GM12878 (cell line): ENCODE measurements around the gene SAPCD2. TPM values are rescaled to one million over a fixed set of nuclear protein-coding genes. Genes with fewer than 3 reads are reported as not detected.

ENCODE experiments used
- ATAC-seq: fragments of 200-7000 bp; cut with Tn5 transposase; 3 replicates; pipeline ENCODE4 v1.9.1; 2020; ENCODE audit warnings: mild to moderate bottlenecking, moderate library complexity
- BruUV-seq: library from RNA; stranded (reverse); fragments of 400-500 nt; replicated peaks from 2 replicates; lab custom pipeline; 2021; lab: Mats Ljungman, UMichigan
- CTCF ChIA-PET: fragments of 300-600 bp; sonication (Branson Sonifier 250); formaldehyde crosslinking; extraction: SDS; loops from one replicate; lab custom pipeline; 2021; ENCODE audit warnings: inconsistent platforms; lab: Yijun Ruan, JAX
- POLR2A ChIA-PET: fragments of 350-600 bp; formaldehyde crosslinking; extraction: SDS; loops from one replicate; lab custom pipeline; 2021; ENCODE audit warnings: inconsistent platforms; lab: Charles Lee
- RAD21 ChIA-PET: fragments of 300-600 bp; sonication (Branson Sonifier 250); formaldehyde crosslinking; loops from one replicate; lab custom pipeline; 2023; ENCODE audit warnings: antibody characterized with exemption; ENCODE audit not compliant: unreplicated experiment; lab: Charles Lee
- SMC1A ChIA-PET: fragments of 300-600 bp; sonication (Branson Sonifier 250); formaldehyde crosslinking; loops from one replicate; lab custom pipeline; 2023; ENCODE audit not compliant: unreplicated experiment, uncharacterized antibody; lab: Charles Lee
- DNase-seq: peaks from one replicate; pipeline ENCODE4 v3.0.0-alpha.2; 2011; ENCODE audit warnings: low read depth, low spot score
- FAIRE-seq: peaks from 3 replicates; lab custom pipeline; 2011; peaks lifted over from hg19 to GRCh38; lab: Jason Lieb, UNC
- H2AFZ ChIP-seq: 2 replicates; pipeline ENCODE4 v1.6.0; 2011; ENCODE audit warnings: low read depth, low read length, control low read depth; ENCODE audit not compliant: control insufficient read depth
- H3K27ac ChIP-seq: 2 replicates; pipeline ENCODE4 v1.5.1; 2011; ENCODE audit warnings: control low read depth; ENCODE audit not compliant: control insufficient read depth, insufficient read depth
- H3K27me3 ChIP-seq, 2 experiments: replicated peaks in 1 of 2; 2 replicates each; pipeline versions ENCODE4 v1.6.0 to v1.6.1; 2011; ENCODE audit warnings: low read length in 1 of 2; ENCODE audit not compliant: control insufficient read depth in 2 of 2, insufficient read depth in 2 of 2
- H3K36me3 ChIP-seq, 2 experiments: 2 replicates each; pipeline ENCODE4 v1.5.1; 2011; ENCODE audit warnings: low read length in 1 of 2; ENCODE audit not compliant: control insufficient read depth in 2 of 2, insufficient read depth in 2 of 2
- H3K4me1 ChIP-seq: 2 replicates; pipeline ENCODE4 v1.6.1; 2011; ENCODE audit warnings: mild to moderate bottlenecking, low read length, moderate library complexity, mixed read lengths; ENCODE audit not compliant: control insufficient read depth, insufficient read depth
- H3K4me2 ChIP-seq: 2 replicates; pipeline ENCODE4 v1.6.0; 2011; ENCODE audit warnings: control low read depth; ENCODE audit not compliant: control insufficient read depth, insufficient read depth
- H3K4me3 ChIP-seq: fragments of 200-600 bp; sonication (generic); 2 replicates; pipeline ENCODE4 v1.5.1; 2016
- H3K79me2 ChIP-seq: 2 replicates; pipeline ENCODE4 v1.6.0; 2011; ENCODE audit warnings: low read length; ENCODE audit not compliant: control insufficient read depth, insufficient read depth
- H3K9ac ChIP-seq: 2 replicates; pipeline ENCODE4 v1.8.0; 2011; ENCODE audit warnings: low read length, control low read depth, mixed read lengths; ENCODE audit not compliant: control insufficient read depth, insufficient read depth
- H3K9me3 ChIP-seq: replicated peaks from 3 replicates; pipeline ENCODE4 v1.5.1; 2011; ENCODE audit warnings: mild to moderate bottlenecking, low read length; ENCODE audit not compliant: control insufficient read depth, insufficient read depth
- H4K20me1 ChIP-seq: 2 replicates; pipeline ENCODE4 v1.6.0; 2011; ENCODE audit not compliant: control insufficient read depth, insufficient read depth
- CEBPZ ChIP-seq: fragments of 150-350 bp; IDR thresholded peaks from 2 replicates; pipeline ENCODE4 v1.6.1; 2016; ENCODE audit warnings: low read depth, low read length
- E2F4 ChIP-seq: IDR thresholded peaks from 2 replicates; pipeline ENCODE4 v1.6.1; 2012; ENCODE audit warnings: low read depth, low read length, improper control_type of control experiment
- HDAC2 ChIP-seq: fragments of 200-600 bp; sonication (generic); IDR thresholded peaks from 2 replicates; pipeline ENCODE4 v1.6.1; 2017
- HSF1 ChIP-seq: fragments of 150-350 bp; IDR thresholded peaks from 2 replicates; pipeline ENCODE4 v1.6.1; 2014; ENCODE audit warnings: mild to moderate bottlenecking, low read depth, low read length
- NBN ChIP-seq: fragments of 450-650 bp; IDR thresholded peaks from 2 replicates; pipeline ENCODE4 v1.6.1; 2016
- PKNOX1 ChIP-seq: fragments of 450-650 bp; IDR thresholded peaks from 2 replicates; pipeline ENCODE4 v1.6.1; 2016; ENCODE audit warnings: mild to moderate bottlenecking
- SREBF1 ChIP-seq: IDR thresholded peaks from 2 replicates; pipeline ENCODE4 v1.6.1; 2012; ENCODE audit warnings: mild to moderate bottlenecking, low read length
- ZBTB11 ChIP-seq: fragments of 450-650 bp; formaldehyde crosslinking; IDR thresholded peaks from 2 replicates; pipeline ENCODE4 v1.5.0; 2022; ENCODE audit warnings: mild to moderate bottlenecking, missing genetic modification characterization
- ZNF217 ChIP-seq: fragments of 450-650 bp; IDR thresholded peaks from 2 replicates; pipeline ENCODE4 v1.6.1; 2017; ENCODE audit warnings: antibody characterized with exemption, mild to moderate bottlenecking
- WGBS: methylation state at CpG from one replicate; pipeline ENCODE4 v1.1.6; 2016; ENCODE audit warnings: low lambda C conversion rate; ENCODE audit not compliant: insufficient replicate concordance, insufficient coverage; ENCODE audit errors: missing lambda C conversion rate; 5-methylcytosine and 5-hydroxymethylcytosine counted together
- in situ Hi-C: fragments of 300-500 bp; cut with MboI; formaldehyde crosslinking; loops from 9 replicates; pipeline ENCODE4 v1.14.3; 2018; ENCODE audit warnings: mixed read lengths
- intact Hi-C: fragments of 100-400 bp; cut with micrococcal nuclease; formaldehyde crosslinking; loops from one replicate; pipeline ENCODE4 v1.14.2; 2022; ENCODE audit not compliant: unreplicated experiment
- polyA plus RNA-seq, 11 experiments: library from polyadenylated mRNA; depleted of rRNA in 4 of 11; unstranded in 6 of 11; stranded (reverse) in 5 of 11; fragments of >200 nt; fragmentation: Nextera tagmentation in 4 of 11; fragmentation: Illumina TruSeq in 1 of 11; extraction: Ambion mirVana in 4 of 11; extraction: Trizol in 1 of 11; gene quantifications; 1 replicate in 1 of 11; 2 replicates in 10 of 11; pipeline versions ENCODE4 v1.2.1 to v1.2.3, GENCODE V29; 2011 to 2016; ENCODE audit warnings: inconsistent platforms in 2 of 11, missing spikeins in 2 of 11, low read depth in 1 of 11
- total RNA-seq, 4 experiments: library from RNA; depleted of rRNA in 3 of 4; stranded (reverse); fragments of >200 nt in 3 of 4; fragmentation: Illumina TruSeq in 1 of 4; extraction: Trizol in 1 of 4; gene quantifications; 2 replicates each; pipeline versions ENCODE4 v1.2.1 to v1.2.3, GENCODE V29; 2013 to 2021

Gene SAPCD2
- total and polyA plus RNA-seq, 10 of the 15 experiments (the other 5 are each of a cell fraction or from before 2014, with no cell fraction given) = 1.6 to 35.2 (median 7.2) TPM

GRCh38 chr9:137116027-137116507, 45.7 kb upstream of the SAPCD2 start (continued):
- TF ChIP-seq HSF1 = no peak

GRCh38 chr9:137115394-137116026, 45.2 kb upstream of the SAPCD2 start:
- BruUV-seq = no TSS peak
- no peak overlapping the region for H2AFZ ChIP-seq
- in situ Hi-C loops = no loop called here
- ATAC-seq (no peak), DNase-seq (no peak), FAIRE-seq (no peak)
- ChIA-PET RAD21 (interaction anchor here (0.7 to 1.4 kb wide), 9 partner anchors 20 to 121 kb away, joined by 3 to 9 read pairs (median 4); partner anchors contain the start of genes MAN1B1 and RNF224), POLR2A (interaction anchor here (1.1 to 1.5 kb wide), 4 partner anchors 12 to 119 kb away, joined by 3 to 16 read pairs (median 4); partner anchors contain the start of gene MAN1B1), CTCF (interaction anchor here (0.6 to 1.8 kb wide), 7 partner anchors 20 to 167 kb away, joined by 3 to 7 read pairs (median 6); partner anchors contain the start of gene RNF224), SMC1A (interaction anchor here (0.8 to 1.3 kb wide), 5 partner anchors 18 to 112 kb away, joined by 3 to 5 read pairs (median 3); partner anchors contain the start of gene RNF224)
- intact Hi-C loops = loop anchor here (5.0 kb wide), 2 partner anchors 37 to 48 kb away; no protein-coding TSS in a partner anchor
- peak overlapping the region; percentile 82; the same call in 1 of the 2 replicates for H3K4me2 ChIP-seq
- H3K4me1 ChIP-seq = peaks cover 6% of the 10 kb centered on the region
- no peaks in the 10 kb centered on the region for H3K9me3 ChIP-seq
- no peak overlapping the region for H3K27ac ChIP-seq
- H3K9ac ChIP-seq = no peak overlapping the region; the same call in 1 of the 2 replicates
- no peaks in the 10 kb centered on the region for H3K27me3 ChIP-seq
- no peak overlapping the region for H3K4me3 ChIP-seq
- H4K20me1 ChIP-seq = no peaks in the 10 kb centered on the region
- peaks cover 2% of the 10 kb centered on the region for H3K79me2 ChIP-seq
- WGBS = 78% methylated on average over 21 of the region's 21 CpGs
- H3K36me3 ChIP-seq = peaks cover 4 to 12% of the 10 kb centered on the region in 2 experiments; a peak in 3 of 4 replicates
- TF ChIP-seq PKNOX1 = no peak
- TF ChIP-seq HDAC2 = no peak
- TF ChIP-seq ZBTB11 (CRISPR knock-in tag) = no peak
- TF ChIP-seq CEBPZ = no peak
- TF ChIP-seq E2F4 = no peak
- no peak for TF ChIP-seq NBN
- TF ChIP-seq ZNF217 = no peak
- no peak for TF ChIP-seq SREBF1
